Liver (tissue), 9 donors: ENCODE results near the gene CCDC190. TPM values are rescaled to one million over a fixed set of nuclear protein-coding genes. Genes with fewer than 3 reads are reported as not detected.

Experiments
- DNase-seq: peaks from one replicate; pipeline ENCODE4 v3.0.0-alpha.2; 2017; ENCODE audit warnings: low spot score
- H3K27ac ChIP-seq, 2 donors: one replicate each; pipeline ENCODE4 v1.7.0; 2013; ENCODE audit warnings: inconsistent platforms in 2 of 2, low read length in 2 of 2, control low read depth in 1 of 2, low read depth in 1 of 2, mild to moderate bottlenecking in 1 of 2
- H3K27me3 ChIP-seq, 4 donors: one replicate each; pipeline versions ENCODE4 v1.6.1 to v1.7.0; 2013; ENCODE audit warnings: low read length in 3 of 4, inconsistent platforms in 1 of 4, mild to moderate bottlenecking in 1 of 4, moderate library complexity in 1 of 4; ENCODE audit not compliant: control insufficient read depth in 4 of 4, insufficient read depth in 4 of 4
- H3K36me3 ChIP-seq, 4 donors: one replicate each; pipeline versions ENCODE4 v1.6.1 to v1.7.0; 2013; ENCODE audit warnings: low read length in 3 of 4, mild to moderate bottlenecking in 3 of 4, low read depth in 1 of 4, moderate library complexity in 1 of 4; ENCODE audit not compliant: control insufficient read depth in 4 of 4, insufficient read depth in 3 of 4
- H3K4me1 ChIP-seq, 4 donors: one replicate each; pipeline versions ENCODE4 v1.6.1 to v1.7.0; 2013; ENCODE audit warnings: low read length in 3 of 4, mild to moderate bottlenecking in 3 of 4, moderate library complexity in 1 of 4; ENCODE audit not compliant: control insufficient read depth in 4 of 4, insufficient read depth in 4 of 4
- H3K4me3 ChIP-seq, 3 donors: one replicate each; pipeline versions ENCODE4 v1.6.1 to v1.7.0; 2013; ENCODE audit warnings: low read length in 3 of 3, control low read depth in 1 of 3, low read depth in 1 of 3, mild to moderate bottlenecking in 1 of 3
- H3K9ac ChIP-seq, 2 donors: one replicate each; pipeline ENCODE4 v1.7.0; 2013; ENCODE audit warnings: low read length in 2 of 2, mild to moderate bottlenecking in 2 of 2, moderate library complexity in 2 of 2, control low read depth in 1 of 2, low read depth in 1 of 2
- H3K9me3 ChIP-seq, 4 donors: one replicate each; pipeline versions ENCODE4 v1.6.1 to v1.7.0; 2013; ENCODE audit warnings: low read length in 3 of 4; ENCODE audit not compliant: control insufficient read depth in 4 of 4
- CTCF ChIP-seq: fragments of 150-350 bp; IDR thresholded peaks from 2 replicates; pipeline ENCODE4 v1.5.1; 2017; ENCODE audit warnings: improper control_type of control experiment, low read depth, low read length; ENCODE audit not compliant: missing input control
- EGR1 ChIP-seq, 2 donors: IDR thresholded peaks; 2 replicates each; pipeline ENCODE4 v1.6.1; 2016 to 2018; ENCODE audit warnings: antibody characterized with exemption in 2 of 2, low read depth in 2 of 2
- FOXA1 ChIP-seq: IDR thresholded peaks from 2 replicates; pipeline ENCODE4 v1.6.1; 2016; ENCODE audit warnings: antibody characterized with exemption
- FOXA2 ChIP-seq: IDR thresholded peaks from 2 replicates; pipeline ENCODE4 v1.6.1; 2016; ENCODE audit warnings: antibody characterized with exemption
- GABPA ChIP-seq, 2 donors: IDR thresholded peaks in 1 of 2; conservative IDR thresholded peaks in 1 of 2; 2 replicates each; pipeline ENCODE4 v1.6.1; 2016; ENCODE audit warnings: antibody characterized with exemption in 2 of 2, mild to moderate bottlenecking in 1 of 2, moderate library complexity in 1 of 2
- HNF4A ChIP-seq, 2 donors: conservative IDR thresholded peaks; 2 replicates each; pipeline ENCODE4 v1.6.1; 2016; ENCODE audit warnings: antibody characterized with exemption in 2 of 2, mild to moderate bottlenecking in 2 of 2
- HNF4G ChIP-seq: IDR thresholded peaks from 2 replicates; pipeline ENCODE4 v1.6.1; 2016; ENCODE audit warnings: antibody characterized with exemption
- JUND ChIP-seq, 2 donors: IDR thresholded peaks; 2 replicates each; pipeline ENCODE4 v1.6.1; 2016; ENCODE audit warnings: antibody characterized with exemption in 2 of 2
- MAX ChIP-seq: IDR thresholded peaks from 2 replicates; pipeline ENCODE4 v1.6.1; 2016; ENCODE audit warnings: antibody characterized with exemption
- NR2F2 ChIP-seq: IDR thresholded peaks from 2 replicates; pipeline ENCODE4 v1.6.1; 2016; ENCODE audit warnings: antibody characterized with exemption
- RAD21 ChIP-seq, 2 donors: IDR thresholded peaks; 2 replicates each; pipeline ENCODE4 v1.6.1; 2016; ENCODE audit warnings: antibody characterized with exemption in 2 of 2, mild to moderate bottlenecking in 2 of 2
- REST ChIP-seq: IDR thresholded peaks from 2 replicates; pipeline ENCODE4 v1.6.1; 2016; ENCODE audit warnings: antibody characterized with exemption, mild to moderate bottlenecking
- RXRA ChIP-seq, 2 donors: IDR thresholded peaks; 2 replicates each; pipeline ENCODE4 v1.6.1; 2017 to 2018; ENCODE audit warnings: antibody characterized with exemption in 2 of 2, mild to moderate bottlenecking in 1 of 2
- SP1 ChIP-seq: IDR thresholded peaks from 2 replicates; pipeline ENCODE4 v1.6.1; 2018; ENCODE audit warnings: antibody characterized with exemption, mild to moderate bottlenecking
- TAF1 ChIP-seq: conservative IDR thresholded peaks from 2 replicates; pipeline ENCODE4 v1.6.1; 2016; ENCODE audit warnings: antibody characterized with exemption, mild to moderate bottlenecking
- YY1 ChIP-seq: IDR thresholded peaks from 2 replicates; pipeline ENCODE4 v1.6.1; 2016; ENCODE audit warnings: antibody characterized with exemption, mild to moderate bottlenecking
- ZBTB33 ChIP-seq: IDR thresholded peaks from 2 replicates; pipeline ENCODE4 v1.6.1; 2016; ENCODE audit warnings: antibody characterized with exemption
- WGBS: extraction: QIAGEN DNeasy Blood & Tissue Kit; methylation state at CpG from one replicate; pipeline ENCODE4 v1.1.7; 2013; 5-methylcytosine and 5-hydroxymethylcytosine counted together
- polyA plus RNA-seq, 2 donors: library from polyadenylated mRNA; stranded (reverse) in 1 of 2; unstranded in 1 of 2; fragments of 200-250 nt in 1 of 2; fragments of >200 nt in 1 of 2; fragmentation: Nextera tagmentation in 1 of 2; extraction: Ambion mirVana in 1 of 2; gene quantifications; one replicate each; pipeline versions ENCODE4 v1.2.1 to v1.2.3, GENCODE V29; 2013 to 2015
- total RNA-seq, 2 donors: library from RNA; depleted of rRNA; stranded (reverse); fragments of >200 nt; gene quantifications; one replicate each; pipeline ENCODE4 v1.2.3, GENCODE V29; 2014
- donor health status: healthy.
- donor health status: healthy.
- donor health status: healthy.
- donor health status: healthy.
- donor health status: healthy.

The CCDC190 gene
- total and polyA plus RNA-seq, 4 donors = not detected

- no peaks in the 10 kb centered on the region for H3K36me3 ChIP-seq
- no peak overlapping the region for H3K9ac ChIP-seq
- H3K9me3 ChIP-seq = no peaks in the 10 kb centered on the region
- no peak for TF ChIP-seq RAD21 (IDR thresholded peaks at IDR 0.05)
- no peak for TF ChIP-seq HNF4G
- no peak for TF ChIP-seq SP1
- no peak for TF ChIP-seq FOXA1
- no peak for TF ChIP-seq EGR1 (IDR thresholded peaks at IDR 0.05; ENCODE audit: low read depth in 2 of 2)
- no peak for TF ChIP-seq CTCF
- TF ChIP-seq GABPA (IDR thresholded peaks at IDR 0.05 in 1 of 2, conservative IDR thresholded peaks at IDR 0.05 in 1 of 2) = no peak
- WGBS = 98% methylated on average over 1 of the region's 1 CpG
- no peaks in the 10 kb centered on the region for H3K27me3 ChIP-seq
- no peaks in the 10 kb centered on the region for H3K4me1 ChIP-seq
- no peak for DNase-seq
- no peak overlapping the region for H3K27ac ChIP-seq
- no peak overlapping the region for H3K4me3 ChIP-seq
Measured at GRCh38 chr1:162829268-162829667, 31.7 kb downstream of the CCDC190 start.

GRCh38 chr1:162823771-162824525 lies 37.0 kb downstream of the CCDC190 start:
- Histone ChIP-seq H3K9ac (no peak overlapping the region), H3K9me3 (no peaks in the 10 kb centered on the region)
- WGBS = 54% methylated on average over 2 of the region's 2 CpGs

GRCh38 chr1:162823231-162823630 lies 37.7 kb downstream of the CCDC190 start:
- DNase-seq = no peak
- Histone ChIP-seq H3K9me3 (no peaks in the 10 kb centered on the region), H3K4me1 (peaks cover 5 to 12% (median 9%) of the 10 kb centered on the region in 4 donors), H3K4me3 (no peak overlapping the region), H3K9ac (no peak overlapping the region), H3K27ac (no peak overlapping the region), H3K36me3 (no peaks in the 10 kb centered on the region), H3K27me3 (no peaks in the 10 kb centered on the region)
- 90% methylated on average over 3 of the region's 3 CpGs for WGBS
- no peak for TF ChIP-seq ZBTB33
- no peak for TF ChIP-seq FOXA1
- no peak for TF ChIP-seq RXRA (IDR thresholded peaks at IDR 0.05)
- no peak for TF ChIP-seq EGR1 (IDR thresholded peaks at IDR 0.05; ENCODE audit: low read depth in 2 of 2)
- no peak for TF ChIP-seq NR2F2
- no peak for TF ChIP-seq JUND (IDR thresholded peaks at IDR 0.05)
- no peak for TF ChIP-seq TAF1
- no peak for TF ChIP-seq REST
- TF ChIP-seq HNF4G = no peak
- no peak for TF ChIP-seq MAX
- TF ChIP-seq YY1 = no peak
- TF ChIP-seq HNF4A (conservative IDR thresholded peaks at IDR 0.05) = no peak
- TF ChIP-seq SP1 = no peak
- TF ChIP-seq CTCF = no peak

More at GRCh38 chr1:162823771-162824525, 37.0 kb downstream of the CCDC190 start:
- H3K36me3 ChIP-seq = no peaks in the 10 kb centered on the region
- H3K27me3 ChIP-seq = no peaks in the 10 kb centered on the region
- no peak overlapping the region for H3K27ac ChIP-seq
- no peak for TF ChIP-seq GABPA (IDR thresholded peaks at IDR 0.05 in 1 of 2, conservative IDR thresholded peaks at IDR 0.05 in 1 of 2)
- no peak for TF ChIP-seq HNF4G
- no peak for TF ChIP-seq EGR1 (IDR thresholded peaks at IDR 0.05; ENCODE audit: low read depth in 2 of 2)
- no peak for TF ChIP-seq SP1
- TF ChIP-seq FOXA1 = no peak
- TF ChIP-seq YY1 = no peak
- no peak for TF ChIP-seq FOXA2
- no peak for TF ChIP-seq RXRA (IDR thresholded peaks at IDR 0.05)
- no peak for DNase-seq
- no peak overlapping the region for H3K4me3 ChIP-seq
- peaks cover 5 to 12% (median 9%) of the 10 kb centered on the region in 4 donors for H3K4me1 ChIP-seq
